Breast epithelium (tissue), 4 donors: Measurements from ENCODE around the gene MAB21L4. TPM values are rescaled to one million over a fixed set of nuclear protein-coding genes. Genes with fewer than 3 reads are reported as not detected.
A peak's percentile ranks its signal among the peaks of the same experiment; 100 is the strongest.

Experiments
- DNase-seq, 2 donors: peaks; one replicate each; pipeline ENCODE4 v3.0.0-alpha.2; 2019; ENCODE audit warnings: low spot score in 2 of 2
- H3K27ac ChIP-seq, 2 donors: fragments of 200-600 bp; sonication (generic) in 1 of 2; one replicate each; pipeline ENCODE4 v1.5.1; 2016 to 2019; ENCODE audit warnings: mild to moderate bottlenecking in 1 of 2
- H3K27me3 ChIP-seq, 2 donors: fragments of 200-600 bp; sonication (generic) in 1 of 2; one replicate each; pipeline versions ENCODE4 v1.5.1 to v1.6.0; 2017 to 2019; ENCODE audit warnings: control low read depth in 1 of 2, mild to moderate bottlenecking in 1 of 2
- H3K36me3 ChIP-seq: fragments of 200-600 bp; one replicate; pipeline ENCODE4 v1.5.1; 2019
- H3K4me1 ChIP-seq, 2 donors: fragments of 200-600 bp; sonication (generic); one replicate each; pipeline ENCODE4 v1.5.1; 2016 to 2019; ENCODE audit warnings: control low read depth in 1 of 2
- H3K4me3 ChIP-seq, 3 donors: fragments of 200-600 bp; sonication (generic); 1 replicate in 2 of 3; 2 replicates in 1 of 3; pipeline ENCODE4 v1.5.1; 2016 to 2019; ENCODE audit warnings: mild to moderate bottlenecking in 3 of 3, moderate library complexity in 2 of 3
- H3K9me3 ChIP-seq, 2 donors: fragments of 200-600 bp; sonication (generic) in 1 of 2; one replicate each; pipeline ENCODE4 v1.5.1; 2016 to 2019; ENCODE audit warnings: control low read depth in 1 of 2
- POLR2A ChIP-seq: fragments of 450-650 bp; IDR thresholded peaks from one replicate; pipeline ENCODE4 v1.6.1; 2016; ENCODE audit warnings: antibody characterized with exemption, mild to moderate bottlenecking, moderate library complexity
- POLR2AphosphoS5 ChIP-seq, 3 donors: sonication (generic); formaldehyde crosslinking; IDR thresholded peaks; one replicate each; pipeline ENCODE4 v1.6.1; 2017; ENCODE audit warnings: antibody characterized with exemption in 3 of 3
- intact Hi-C: fragments of 100-400 bp; cut with DNase I; formaldehyde crosslinking; loops from one replicate; pipeline ENCODE4 v1.15.1; 2023; ENCODE audit warnings: low total_unique reads
- total RNA-seq, 3 donors: library from RNA; depleted of rRNA; stranded (reverse); fragments of >200 nt; gene quantifications; one replicate each; pipeline ENCODE4 v1.1.0, GENCODE V29; 2016
- TF ChIP-seq, protein P1 (sequence below), 3 donors: fragments of 450-650 bp; IDR thresholded peaks; one replicate each; pipeline ENCODE4 v1.5.1; 2016 to 2017; ENCODE audit warnings: antibody characterized with exemption in 3 of 3, mild to moderate bottlenecking in 3 of 3, moderate library complexity in 3 of 3

The MAB21L4 gene
- total RNA-seq, 3 donors from 2014 or later = 0.15 to 2.3 TPM; not detected in 1

- Histone ChIP-seq H3K27me3 (no peaks in the 10 kb centered on the region), H3K4me1 (no peaks in the 10 kb centered on the region), H3K4me3 (no peak overlapping the region), H3K27ac (no peak overlapping the region), H3K9me3 (peaks cover 0 to 8% of the 10 kb centered on the region in 2 donors), H3K36me3 (no peaks in the 10 kb centered on the region)
- intact Hi-C loops = no loop called here
- peak in 1 of 2 donors; percentile 44 for DNase-seq
- no peak for TF ChIP-seq POLR2AphosphoS5 (IDR thresholded peaks at IDR 0.05)
- no peak for TF ChIP-seq POLR2A
- TF ChIP-seq, protein P1, sequence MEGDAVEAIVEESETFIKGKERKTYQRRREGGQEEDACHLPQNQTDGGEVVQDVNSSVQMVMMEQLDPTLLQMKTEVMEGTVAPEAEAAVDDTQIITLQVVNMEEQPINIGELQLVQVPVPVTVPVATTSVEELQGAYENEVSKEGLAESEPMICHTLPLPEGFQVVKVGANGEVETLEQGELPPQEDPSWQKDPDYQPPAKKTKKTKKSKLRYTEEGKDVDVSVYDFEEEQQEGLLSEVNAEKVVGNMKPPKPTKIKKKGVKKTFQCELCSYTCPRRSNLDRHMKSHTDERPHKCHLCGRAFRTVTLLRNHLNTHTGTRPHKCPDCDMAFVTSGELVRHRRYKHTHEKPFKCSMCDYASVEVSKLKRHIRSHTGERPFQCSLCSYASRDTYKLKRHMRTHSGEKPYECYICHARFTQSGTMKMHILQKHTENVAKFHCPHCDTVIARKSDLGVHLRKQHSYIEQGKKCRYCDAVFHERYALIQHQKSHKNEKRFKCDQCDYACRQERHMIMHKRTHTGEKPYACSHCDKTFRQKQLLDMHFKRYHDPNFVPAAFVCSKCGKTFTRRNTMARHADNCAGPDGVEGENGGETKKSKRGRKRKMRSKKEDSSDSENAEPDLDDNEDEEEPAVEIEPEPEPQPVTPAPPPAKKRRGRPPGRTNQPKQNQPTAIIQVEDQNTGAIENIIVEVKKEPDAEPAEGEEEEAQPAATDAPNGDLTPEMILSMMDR (IDR thresholded peaks at IDR 0.05) = no peak
Observed at GRCh38 chr2:240933966-240934700, 38.2 kb upstream of the MAB21L4 start.

- Histone ChIP-seq H3K4me1 (no peaks in the 10 kb centered on the region), H3K36me3 (no peaks in the 10 kb centered on the region), H3K27me3 (no peaks in the 10 kb centered on the region), H3K9me3 (peaks cover 0 to 8% of the 10 kb centered on the region in 2 donors), H3K27ac (no peak overlapping the region), H3K4me3 (no peak overlapping the region)
- TF ChIP-seq, protein P1 (IDR thresholded peaks at IDR 0.05) = no peak
- no peak for TF ChIP-seq POLR2A
- TF ChIP-seq POLR2AphosphoS5 (IDR thresholded peaks at IDR 0.05) = no peak
- peak; percentile 6 to 45 for DNase-seq
- intact Hi-C loops = no loop called here
Observed at GRCh38 chr2:240933048-240933965, 37.4 kb upstream of the MAB21L4 start.

DNA sequence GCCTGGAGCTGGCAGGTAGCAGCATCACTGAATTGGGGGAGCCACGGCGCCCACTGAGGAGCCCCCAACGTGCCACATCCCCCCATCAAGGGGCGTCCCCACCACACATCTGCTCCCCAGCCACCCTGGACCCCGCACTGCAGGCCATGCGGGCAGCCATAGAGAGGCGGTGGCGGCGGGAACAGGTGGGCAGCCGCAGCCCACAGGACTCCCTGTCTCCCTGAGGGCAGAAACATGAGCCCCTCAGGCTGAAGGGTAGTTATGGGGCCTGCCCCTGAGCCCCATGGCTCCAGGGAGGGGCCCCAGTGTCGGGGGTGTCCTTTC lies 36.7 kb upstream of the MAB21L4 start:
- peak in 1 of 2 donors; percentile 39 for DNase-seq
- TF ChIP-seq, protein P1 (IDR thresholded peaks at IDR 0.05) = no peak
- TF ChIP-seq POLR2AphosphoS5 (IDR thresholded peaks at IDR 0.05) = no peak
- TF ChIP-seq POLR2A = no peak
- no peak overlapping the region for H3K4me3 ChIP-seq
- intact Hi-C loops = no loop called here
- no peaks in the 10 kb centered on the region for H3K27me3 ChIP-seq
- H3K9me3 ChIP-seq = peaks cover 4 to 8% of the 10 kb centered on the region in 2 donors
- H3K36me3 ChIP-seq = no peaks in the 10 kb centered on the region
- no peaks in the 10 kb centered on the region for H3K4me1 ChIP-seq
- no peak overlapping the region for H3K27ac ChIP-seq

- H3K27me3 ChIP-seq = no peaks in the 10 kb centered on the region
- peak; percentile 11 to 41 for DNase-seq
Observed at GRCh38 chr2:240932001-240932723, 36.2 kb upstream of the MAB21L4 start.

More at GRCh38 chr2:240932001-240932723, 36.2 kb upstream of the MAB21L4 start:
- no peaks in the 10 kb centered on the region for H3K4me1 ChIP-seq
- intact Hi-C loops = no loop called here
- no peaks in the 10 kb centered on the region for H3K36me3 ChIP-seq
- H3K27ac ChIP-seq = no peak overlapping the region
- no peak for TF ChIP-seq POLR2AphosphoS5 (IDR thresholded peaks at IDR 0.05)
- TF ChIP-seq, protein P1 (IDR thresholded peaks at IDR 0.05) = no peak
- no peak for TF ChIP-seq POLR2A
- H3K9me3 ChIP-seq = peaks cover 8% of the 10 kb centered on the region in 2 donors
- H3K4me3 ChIP-seq = no peak overlapping the region
